H1 (cell line): ENCODE data around the gene QSOX1. TPM values are rescaled to one million over a fixed set of nuclear protein-coding genes. Genes with fewer than 3 reads are reported as not detected.

Source experiments
- CTCF ChIA-PET: fragments of 300-600 bp; sonication (Branson Sonifier 250); formaldehyde crosslinking; loops from one replicate; lab custom pipeline; 2021; ENCODE audit not compliant: partially characterized antibody; lab: Charles Lee
- POLR2A ChIA-PET: fragments of 300-600 bp; sonication (Branson Sonifier 250); formaldehyde crosslinking; loops from one replicate; lab custom pipeline; 2021; ENCODE audit warnings: inconsistent platforms; ENCODE audit not compliant: partially characterized antibody; lab: Charles Lee
- DNase-seq, 2 experiments: peaks; one replicate each; pipeline versions ENCODE4 v3.0.0 to v3.0.0-alpha.2; 2010 to 2022; ENCODE audit warnings: low spot score in 2 of 2, low read depth in 1 of 2, mixed read lengths in 1 of 2
- FAIRE-seq: peaks from 2 replicates; lab custom pipeline; 2011; peaks lifted over from hg19 to GRCh38; lab: Jason Lieb, UNC
- H2AFZ ChIP-seq: 2 replicates; pipeline ENCODE4 v1.8.1; 2012; ENCODE audit warnings: low read length, inconsistent platforms
- H2AK5ac ChIP-seq: 2 replicates; pipeline ENCODE4 v1.6.1; 2013; ENCODE audit warnings: low read depth, low read length
- H2BK120ac ChIP-seq: replicated peaks from 2 replicates; pipeline ENCODE3; 2013; ENCODE audit warnings: low read depth, low read length, inconsistent platforms
- H2BK12ac ChIP-seq: 2 replicates; pipeline ENCODE4 v1.6.1; 2013; ENCODE audit warnings: low read depth, low read length
- H2BK15ac ChIP-seq: 2 replicates; pipeline ENCODE4 v1.6.1; 2013; ENCODE audit warnings: low read length
- H2BK20ac ChIP-seq: 2 replicates; pipeline ENCODE4 v1.6.1; 2013; ENCODE audit warnings: low read length
- H2BK5ac ChIP-seq: 2 replicates; pipeline ENCODE4 v1.6.1; 2013; ENCODE audit warnings: low read depth, low read length
- H3K14ac ChIP-seq: 2 replicates; pipeline ENCODE4 v1.6.1; 2013; ENCODE audit warnings: inconsistent platforms; ENCODE audit not compliant: insufficient read length
- H3K18ac ChIP-seq: 2 replicates; pipeline ENCODE4 v1.6.1; 2013; ENCODE audit warnings: low read length; ENCODE audit errors: extremely low read depth
- H3K23ac ChIP-seq: 2 replicates; pipeline ENCODE4 v1.6.1; 2013; ENCODE audit warnings: inconsistent platforms; ENCODE audit not compliant: insufficient read length
- H3K23me2 ChIP-seq: 2 replicates; pipeline ENCODE4 v1.6.1; 2013; ENCODE audit warnings: low read depth, low read length
- H3K27ac ChIP-seq: 2 replicates; pipeline ENCODE4 v1.6.1; 2011; ENCODE audit warnings: low read depth, low read length, inconsistent platforms
- H3K27me3 ChIP-seq, 4 experiments: replicated peaks in 1 of 4; 1 replicate in 1 of 4; 2 replicates in 3 of 4; pipeline versions ENCODE4 v1.6.1 to v1.8.1; 2011 to 2013; ENCODE audit warnings: low read length in 3 of 4, mild to moderate bottlenecking in 3 of 4, inconsistent platforms in 2 of 4, mixed read lengths in 2 of 4, moderate library complexity in 1 of 4; ENCODE audit not compliant: control insufficient read depth in 3 of 4, insufficient read depth in 3 of 4; ENCODE audit errors: extremely low read depth in 1 of 4
- H3K36me3 ChIP-seq, 4 experiments: 2 replicates each; pipeline versions ENCODE4 v1.6.1 to v1.8.1; 2011 to 2013; ENCODE audit warnings: mild to moderate bottlenecking in 4 of 4, low read length in 3 of 4, moderate library complexity in 2 of 4, control low read depth in 1 of 4, inconsistent platforms in 1 of 4; ENCODE audit not compliant: insufficient read depth in 4 of 4, control insufficient read depth in 2 of 4
- H3K4ac ChIP-seq: replicated peaks from 2 replicates; pipeline ENCODE3; 2013; ENCODE audit warnings: low read length, low read depth, mixed read lengths, inconsistent platforms; ENCODE audit not compliant: insufficient read length
- H3K4me1 ChIP-seq, 4 experiments: replicated peaks in 1 of 4; 1 replicate in 1 of 4; 2 replicates in 3 of 4; pipeline versions ENCODE4 v1.6.1 to v1.8.1; 2011 to 2013; ENCODE audit warnings: low read length in 3 of 4, inconsistent platforms in 2 of 4, mixed read lengths in 1 of 4; ENCODE audit not compliant: insufficient read depth in 4 of 4, control insufficient read depth in 3 of 4
- H3K4me2 ChIP-seq, 2 experiments: 2 replicates each; pipeline versions ENCODE4 v1.6.1 to v1.8.1; 2011 to 2013; ENCODE audit warnings: low read depth in 2 of 2, low read length in 2 of 2, control low read depth in 1 of 2, inconsistent platforms in 1 of 2, mild to moderate bottlenecking in 1 of 2; ENCODE audit not compliant: insufficient read depth in 1 of 2
- H3K4me3 ChIP-seq, 4 experiments: fragments of 200-600, 300-600 bp in 1 of 4; sonication (generic), shearing (Covaris generic), sonication (Bioruptor Twin) in 1 of 4; 2 replicates each; pipeline versions ENCODE4 v1.5.1 to v1.8.1; 2011 to 2016; ENCODE audit warnings: low read length in 4 of 4, low read depth in 3 of 4, control low read depth in 2 of 4, inconsistent platforms in 2 of 4, mild to moderate bottlenecking in 2 of 4, mixed read lengths in 1 of 4, moderate library complexity in 1 of 4; ENCODE audit not compliant: insufficient read depth in 2 of 4; ENCODE audit errors: extremely low read depth in 1 of 4
- H3K56ac ChIP-seq: replicated peaks from 2 replicates; pipeline ENCODE3; 2013; ENCODE audit warnings: low read depth, mild to moderate bottlenecking, mixed read lengths, low read length, inconsistent platforms; ENCODE audit not compliant: insufficient read length
- H3K79me1 ChIP-seq: 2 replicates; pipeline ENCODE4 v1.6.1; 2013; ENCODE audit warnings: low read depth, low read length, control low read depth
- H3K79me2 ChIP-seq, 2 experiments: 2 replicates each; pipeline versions ENCODE4 v1.6.1 to v1.8.1; 2012 to 2013; ENCODE audit warnings: low read length in 2 of 2, mild to moderate bottlenecking in 2 of 2, inconsistent platforms in 1 of 2; ENCODE audit not compliant: insufficient read depth in 2 of 2, control insufficient read depth in 1 of 2
- H3K9ac ChIP-seq, 4 experiments: replicated peaks in 1 of 4; 1 replicate in 1 of 4; 2 replicates in 3 of 4; pipeline versions ENCODE4 v1.6.1 to v1.8.1; 2011 to 2013; ENCODE audit warnings: low read depth in 3 of 4, low read length in 3 of 4, control low read depth in 2 of 4, mild to moderate bottlenecking in 2 of 4, moderate library complexity in 2 of 4, inconsistent platforms in 1 of 4; ENCODE audit errors: extremely low read depth in 1 of 4
- H3K9me3 ChIP-seq, 2 experiments: 2 replicates each; pipeline versions ENCODE4 v1.6.1 to v1.8.1; 2012 to 2013; ENCODE audit warnings: mild to moderate bottlenecking in 2 of 2, moderate library complexity in 2 of 2, control low read depth in 1 of 2, inconsistent platforms in 1 of 2, low read depth in 1 of 2, low read length in 1 of 2, mixed read lengths in 1 of 2; ENCODE audit not compliant: insufficient read depth in 2 of 2
- H4K20me1 ChIP-seq, 2 experiments: replicated peaks in 1 of 2; 2 replicates each; pipeline versions ENCODE3 to v1.8.1; 2011 to 2013; ENCODE audit warnings: inconsistent platforms in 2 of 2, low read length in 2 of 2, mild to moderate bottlenecking in 1 of 2; ENCODE audit not compliant: insufficient read depth in 2 of 2, control insufficient read depth in 1 of 2
- H4K5ac ChIP-seq: 2 replicates; pipeline ENCODE4 v1.6.1; 2013; ENCODE audit warnings: low read length, low read depth, mixed read lengths, inconsistent platforms; ENCODE audit not compliant: insufficient read length
- H4K8ac ChIP-seq: 2 replicates; pipeline ENCODE4 v1.8.0; 2013; ENCODE audit warnings: mild to moderate bottlenecking, moderate library complexity, low read length, inconsistent platforms; ENCODE audit not compliant: insufficient read depth; ENCODE audit errors: extremely low read depth
- H4K91ac ChIP-seq: replicated peaks from 2 replicates; pipeline ENCODE3; 2013; ENCODE audit warnings: low read length, mixed read lengths, inconsistent platforms; ENCODE audit not compliant: insufficient read length
- ATF3 ChIP-seq: IDR thresholded peaks from 2 replicates; pipeline ENCODE4 v1.6.1; 2011; ENCODE audit warnings: low read depth, mild to moderate bottlenecking, low read length; ENCODE audit not compliant: insufficient read depth
- CBX5 ChIP-seq: fragments of 300-800, 300-1000 bp; sonication (generic); IDR thresholded peaks from 2 replicates; pipeline ENCODE4 v1.7.1; 2016; ENCODE audit warnings: antibody characterized with exemption, low read length, low read depth
- CHD1 ChIP-seq: IDR thresholded peaks from 2 replicates; pipeline ENCODE4 v1.6.1; 2012; ENCODE audit warnings: low read depth, low read length, improper control_type of control experiment
- GABPA ChIP-seq: IDR thresholded peaks from 2 replicates; pipeline ENCODE4 v1.6.1; 2011; ENCODE audit warnings: mild to moderate bottlenecking, low read length, moderate library complexity, borderline replicate concordance; ENCODE audit not compliant: insufficient read depth
- JUN ChIP-seq: IDR thresholded peaks from 2 replicates; pipeline ENCODE4 v1.6.1; 2011; ENCODE audit warnings: low read depth, mild to moderate bottlenecking, improper control_type of control experiment, low read length
- KDM4A ChIP-seq: IDR thresholded peaks from one replicate; pipeline ENCODE4 v1.7.1; 2012; ENCODE audit warnings: low read depth, mild to moderate bottlenecking, moderate library complexity, low read length, inconsistent platforms; ENCODE audit not compliant: severe bottlenecking
- PHF8 ChIP-seq: fragments of 200-600 bp; sonication (generic); conservative IDR thresholded peaks from 2 replicates; pipeline ENCODE4 v1.7.1; 2012; ENCODE audit warnings: low read depth, mild to moderate bottlenecking, inconsistent platforms, low read length, moderate library complexity
- POLR2A ChIP-seq, 2 experiments: IDR thresholded peaks; 1 replicate in 1 of 2; 2 replicates in 1 of 2; pipeline ENCODE4 v1.6.1; 2011; ENCODE audit warnings: low read depth in 2 of 2, low read length in 2 of 2, mild to moderate bottlenecking in 2 of 2; ENCODE audit errors: control extremely low read depth in 1 of 2
- RBBP5 ChIP-seq: IDR thresholded peaks from 2 replicates; pipeline ENCODE4 v1.7.1; 2012; ENCODE audit warnings: low read depth, mild to moderate bottlenecking, inconsistent platforms, low read length, moderate library complexity, borderline replicate concordance
- SAP30 ChIP-seq: fragments of 300-600 bp; sonication (generic); IDR thresholded peaks from 2 replicates; pipeline ENCODE4 v1.7.1; 2012; ENCODE audit warnings: low read length, moderate library complexity, mild to moderate bottlenecking, inconsistent platforms; ENCODE audit not compliant: insufficient read depth, insufficient replicate concordance
- WGBS, 2 experiments: shearing (Covaris generic) in 1 of 2; methylation state at CpG; one replicate each; pipeline versions ENCODE4 v1.1.6 to v1.1.7; 2013 to 2015; ENCODE audit warnings: low lambda C conversion rate in 2 of 2, mixed read lengths in 2 of 2, inconsistent platforms in 1 of 2, low coverage in 1 of 2, missing lambda C conversion rate in 1 of 2; ENCODE audit not compliant: insufficient replicate concordance in 2 of 2, insufficient coverage in 1 of 2, insufficient read length in 1 of 2; ENCODE audit errors: extremely low coverage in 1 of 2, missing lambda C conversion rate in 1 of 2; 5-methylcytosine and 5-hydroxymethylcytosine counted together
- polyA plus RNA-seq, 7 experiments: library from polyadenylated mRNA; depleted of rRNA in 3 of 7; stranded (reverse) in 5 of 7; unstranded in 2 of 7; fragments of >200 nt in 5 of 7; fragments of 200-250 nt in 2 of 7; gene quantifications; 1 replicate in 5 of 7; 2 replicates in 1 of 7; 4 replicates in 1 of 7; pipeline versions ENCODE4 v1.2.1 to v1.2.3, GENCODE V29; 2011 to 2013; ENCODE audit warnings: missing spikeins in 2 of 7, mixed read lengths in 2 of 7
- total RNA-seq: library from RNA; stranded (reverse); fragmentation: NEBNext Ultra II Directional; extraction: Animal tissue kit (Norgen Biotek cat#: 25700); gene quantifications from 2 replicates; pipeline ENCODE4 v1.2.1, GENCODE V29; 2021

QSOX1 gene
- total and polyA plus RNA-seq, 2 of the 8 experiments (the other 6 are each of a cell fraction or from before 2014, with no cell fraction given): 97.7 to 123 TPM

DNA sequence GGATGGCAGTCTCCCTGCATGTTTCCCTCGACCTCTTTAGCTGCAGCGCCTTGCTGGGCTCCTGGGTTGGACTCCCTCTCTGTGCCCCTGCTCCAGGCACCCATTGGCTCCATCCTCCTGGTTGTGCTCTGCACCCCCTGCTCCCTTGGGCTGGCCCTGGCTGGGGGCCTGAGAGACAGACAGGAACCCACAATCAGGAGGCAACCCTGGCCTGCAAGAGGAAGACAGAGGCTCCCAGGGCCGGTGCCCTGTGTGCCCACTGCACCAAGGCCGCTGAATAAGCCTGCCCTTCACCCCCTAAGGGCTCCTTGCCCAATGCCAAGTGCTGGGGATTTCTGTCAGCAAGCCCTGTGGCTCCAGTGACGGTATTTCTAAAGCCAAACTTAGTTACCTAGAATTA lies 43.9 kb downstream of the QSOX1 start:
- ChIA-PET POLR2A (interaction anchor here (1.2 to 2.1 kb wide), 3 partner anchors 11 to 28 kb away, joined by 4 to 7 read pairs (median 4); no protein-coding TSS in a partner anchor), CTCF (interaction anchor here (0.8 to 14.4 kb wide), 10 partner anchors 10 to 284 kb away, joined by 3 to 160 read pairs (median 6); no protein-coding TSS in a partner anchor)
- WGBS, 2 experiments: 87% methylated on average over 5 of the region's 5 CpGs; no CpG with 5 or more reads in 1 of the 2 experiments
- Histone ChIP-seq H2BK15ac (no peak overlapping the region), H2AK5ac (no peak overlapping the region), H3K4me1 (peaks cover 0 to 1% (median 0%) of the 10 kb centered on the region in 4 experiments; a peak in 1 of 7 replicates), H2BK20ac (no peak overlapping the region), H3K56ac (no peak overlapping the region), H3K18ac (no peak overlapping the region), H3K9ac (no peak overlapping the region), H4K91ac (no peak overlapping the region), H3K4me2 (no peak overlapping the region), H3K4ac (no peak overlapping the region), H3K27ac (no peak overlapping the region), H2AFZ (no peak overlapping the region), H3K23ac (no peak overlapping the region), H2BK12ac (no peak overlapping the region), H2BK5ac (no peak overlapping the region), H3K23me2 (no peaks in the 10 kb centered on the region), H4K20me1 (peaks cover 4 to 9% of the 10 kb centered on the region in 2 experiments), H3K27me3 (no peaks in the 10 kb centered on the region), H3K79me2 (no peaks in the 10 kb centered on the region), H4K5ac (no peak overlapping the region), H3K4me3 (no peak overlapping the region), H3K9me3 (no peaks in the 10 kb centered on the region), H3K79me1 (no peaks in the 10 kb centered on the region), H3K36me3 (peaks cover 2 to 9% (median 6%) of the 10 kb centered on the region in 4 experiments; a peak in 4 of 8 replicates), H4K8ac (no peak overlapping the region; the same call in 1 of the 2 replicates), H2BK120ac (no peak overlapping the region), H3K14ac (no peak overlapping the region)
- DNase-seq: no peak
- no peak for FAIRE-seq
- TF ChIP-seq PHF8: no peak
- TF ChIP-seq KDM4A: no peak
- no peak for TF ChIP-seq RBBP5
- TF ChIP-seq ATF3: no peak
- no peak for TF ChIP-seq JUN
- no peak for TF ChIP-seq POLR2A (IDR thresholded peaks at IDR 0.05; ENCODE audit: control extremely low read depth in 1 of 2, low read depth in 2 of 2, low read length in 2 of 2)
- TF ChIP-seq CHD1: no peak
- TF ChIP-seq SAP30: no peak
- TF ChIP-seq GABPA: no peak
- no peak for TF ChIP-seq CBX5
